DND-41 (cell line): ENCODE measurements around the gene TNRC6B.
"Not testable (repeated sequence)": the region's sequence is repeated elsewhere in the genome, so short reads cannot be mapped to it uniquely, and the experiment has no call there.

Experiments
- ATAC-seq: fragments of 200-7000 bp; cut with Tn5 transposase; 3 replicates; pipeline ENCODE4 v1.9.1; 2021; ENCODE audit warnings: low read depth; ENCODE audit not compliant: insufficient read depth
- DNase-seq: peaks from one replicate; pipeline ENCODE4 v3.0.0-alpha.2; 2020
- H2AFZ ChIP-seq: 2 replicates; pipeline ENCODE4 v1.6.0; 2012; ENCODE audit warnings: low read depth, low read length
- H3K27ac ChIP-seq: 2 replicates; pipeline ENCODE4 v1.5.1; 2012; ENCODE audit warnings: low read length, inconsistent platforms
- H3K27me3 ChIP-seq: fragments of 200-600 bp; sonication (generic); 2 replicates; pipeline ENCODE4 v1.6.0; 2012; ENCODE audit warnings: low read length, mild to moderate bottlenecking, inconsistent platforms; ENCODE audit not compliant: insufficient read depth, poor library complexity
- H3K36me3 ChIP-seq: 2 replicates; pipeline ENCODE4 v1.5.1; 2012; ENCODE audit warnings: low read length, inconsistent platforms; ENCODE audit not compliant: insufficient read depth
- H3K4me1 ChIP-seq: 2 replicates; pipeline ENCODE4 v1.5.1; 2012; ENCODE audit warnings: mild to moderate bottlenecking, low read length; ENCODE audit not compliant: insufficient read depth
- H3K4me2 ChIP-seq: 2 replicates; pipeline ENCODE4 v1.6.0; 2012; ENCODE audit warnings: mild to moderate bottlenecking, moderate library complexity, low read length, inconsistent platforms; ENCODE audit not compliant: insufficient read depth
- H3K4me3 ChIP-seq, 2 experiments: fragments of 200-600 bp in 1 of 2; shearing (Covaris generic) in 1 of 2; 2 replicates each; pipeline ENCODE4 v1.5.1; 2012 to 2016; ENCODE audit warnings: inconsistent platforms in 2 of 2, low read length in 2 of 2, mild to moderate bottlenecking in 2 of 2, low read depth in 1 of 2, moderate library complexity in 1 of 2
- H3K79me2 ChIP-seq: 2 replicates; pipeline ENCODE4 v1.6.0; 2012; ENCODE audit warnings: low read length, inconsistent platforms; ENCODE audit not compliant: insufficient read depth
- H3K9ac ChIP-seq: 2 replicates; pipeline ENCODE4 v1.6.0; 2012; ENCODE audit warnings: low read depth, mild to moderate bottlenecking, inconsistent platforms, low read length, moderate library complexity
- H3K9me3 ChIP-seq: 2 replicates; pipeline ENCODE4 v1.5.1; 2012; ENCODE audit warnings: low read length, moderate library complexity, mild to moderate bottlenecking, inconsistent platforms; ENCODE audit not compliant: insufficient read depth, severe bottlenecking
- H4K20me1 ChIP-seq: 2 replicates; pipeline ENCODE4 v1.6.0; 2012; ENCODE audit warnings: low read length; ENCODE audit not compliant: insufficient read depth
- EZH2 ChIP-seq: IDR thresholded peaks from 3 replicates; pipeline ENCODE4 v1.6.1; 2012; ENCODE audit warnings: borderline replicate concordance, low read depth, mild to moderate bottlenecking, moderate library complexity, low read length, inconsistent platforms; ENCODE audit not compliant: severe bottlenecking
- TF ChIP-seq, protein P1 (sequence below): IDR thresholded peaks from 2 replicates; pipeline ENCODE4 v1.5.1; 2012; ENCODE audit warnings: borderline replicate concordance, low read length, moderate library complexity, mild to moderate bottlenecking; ENCODE audit not compliant: poor library complexity, severe bottlenecking; ENCODE audit errors: extremely low read depth

Gene TNRC6B

DNA sequence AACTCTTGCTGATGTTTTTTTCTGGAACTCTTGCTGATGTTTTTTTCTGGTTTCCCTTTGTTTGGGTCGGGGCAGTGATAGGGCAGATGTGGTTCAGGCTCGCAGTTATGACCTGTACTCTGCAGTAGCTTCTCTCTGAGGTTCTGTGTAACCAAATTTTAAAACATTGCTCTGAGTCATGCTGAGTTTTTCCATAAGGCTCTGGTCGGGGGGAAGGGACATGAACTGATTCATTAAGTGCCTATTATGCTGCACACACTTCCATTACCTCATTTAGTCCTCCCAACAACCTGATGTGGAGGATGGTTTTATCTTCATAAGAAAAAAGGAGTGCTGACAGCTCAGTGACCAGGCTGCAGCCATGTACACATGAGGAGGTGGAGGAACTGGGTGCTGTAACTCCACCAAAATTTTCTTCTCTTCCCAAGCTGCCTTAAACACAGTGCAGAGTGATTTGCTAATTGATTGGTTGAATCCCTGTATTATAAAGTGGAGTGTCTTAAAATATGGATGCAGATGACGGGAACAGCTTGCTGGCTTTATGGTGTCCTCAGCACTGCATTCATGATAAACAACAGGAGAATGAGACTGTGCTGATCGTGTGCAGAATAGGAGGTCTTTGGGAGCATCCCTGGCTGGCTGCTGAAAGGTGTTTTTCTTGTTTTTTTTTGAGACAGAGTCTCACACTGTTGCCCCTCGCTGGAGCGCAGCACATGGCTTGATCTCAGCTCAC lies 19.1 kb downstream of the TNRC6B start:
- no peaks in the 10 kb centered on the region for H3K36me3 ChIP-seq
- no peak overlapping the region for H3K4me3 ChIP-seq
- DNase-seq (no peak), ATAC-seq (no peak)
- peaks cover 75% of the 10 kb centered on the region for H4K20me1 ChIP-seq
- H3K9ac ChIP-seq: no peak overlapping the region
- TF ChIP-seq EZH2: no peak
- TF ChIP-seq, protein P1, sequence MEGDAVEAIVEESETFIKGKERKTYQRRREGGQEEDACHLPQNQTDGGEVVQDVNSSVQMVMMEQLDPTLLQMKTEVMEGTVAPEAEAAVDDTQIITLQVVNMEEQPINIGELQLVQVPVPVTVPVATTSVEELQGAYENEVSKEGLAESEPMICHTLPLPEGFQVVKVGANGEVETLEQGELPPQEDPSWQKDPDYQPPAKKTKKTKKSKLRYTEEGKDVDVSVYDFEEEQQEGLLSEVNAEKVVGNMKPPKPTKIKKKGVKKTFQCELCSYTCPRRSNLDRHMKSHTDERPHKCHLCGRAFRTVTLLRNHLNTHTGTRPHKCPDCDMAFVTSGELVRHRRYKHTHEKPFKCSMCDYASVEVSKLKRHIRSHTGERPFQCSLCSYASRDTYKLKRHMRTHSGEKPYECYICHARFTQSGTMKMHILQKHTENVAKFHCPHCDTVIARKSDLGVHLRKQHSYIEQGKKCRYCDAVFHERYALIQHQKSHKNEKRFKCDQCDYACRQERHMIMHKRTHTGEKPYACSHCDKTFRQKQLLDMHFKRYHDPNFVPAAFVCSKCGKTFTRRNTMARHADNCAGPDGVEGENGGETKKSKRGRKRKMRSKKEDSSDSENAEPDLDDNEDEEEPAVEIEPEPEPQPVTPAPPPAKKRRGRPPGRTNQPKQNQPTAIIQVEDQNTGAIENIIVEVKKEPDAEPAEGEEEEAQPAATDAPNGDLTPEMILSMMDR: no peak
- H3K4me1 ChIP-seq: no peaks in the 10 kb centered on the region
- H3K9me3 ChIP-seq: no peaks in the 10 kb centered on the region
- peaks cover 98% of the 10 kb centered on the region for H3K79me2 ChIP-seq
- no peaks in the 10 kb centered on the region for H3K27me3 ChIP-seq
- H2AFZ ChIP-seq: no peak overlapping the region
- no peak overlapping the region for H3K27ac ChIP-seq
- no peak overlapping the region for H3K4me2 ChIP-seq

DNA sequence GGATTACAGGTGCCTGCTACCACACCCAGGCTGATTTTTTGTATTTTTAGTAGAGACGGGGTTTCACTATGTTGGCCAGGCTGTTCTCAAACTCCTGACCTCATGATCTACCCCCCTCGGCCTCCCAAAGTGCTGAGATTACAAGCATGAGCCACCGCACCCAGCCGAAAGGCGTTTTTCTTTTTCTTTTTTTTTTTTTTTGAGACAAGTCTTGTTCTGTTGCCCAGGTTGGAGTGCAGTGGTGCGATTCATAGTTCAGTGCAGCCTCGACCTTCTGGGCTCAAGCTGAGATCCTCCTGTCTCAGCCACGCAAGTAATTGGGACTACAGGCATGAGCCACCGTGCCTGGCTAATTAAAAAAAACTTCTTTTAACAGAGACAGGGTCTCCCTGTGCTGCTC lies 19.7 kb downstream of the TNRC6B start:
- not testable (repeated sequence) for DNase-seq, H3K4me2 ChIP-seq, H3K9ac ChIP-seq, H2AFZ ChIP-seq, H3K27ac ChIP-seq, H3K4me1 ChIP-seq, ATAC-seq, H3K4me3 ChIP-seq, H3K36me3 ChIP-seq, H3K27me3 ChIP-seq, H3K9me3 ChIP-seq
- Histone ChIP-seq H4K20me1 (peaks cover 73% of the 10 kb centered on the region), H3K79me2 (peaks cover 98% of the 10 kb centered on the region)

DNA sequence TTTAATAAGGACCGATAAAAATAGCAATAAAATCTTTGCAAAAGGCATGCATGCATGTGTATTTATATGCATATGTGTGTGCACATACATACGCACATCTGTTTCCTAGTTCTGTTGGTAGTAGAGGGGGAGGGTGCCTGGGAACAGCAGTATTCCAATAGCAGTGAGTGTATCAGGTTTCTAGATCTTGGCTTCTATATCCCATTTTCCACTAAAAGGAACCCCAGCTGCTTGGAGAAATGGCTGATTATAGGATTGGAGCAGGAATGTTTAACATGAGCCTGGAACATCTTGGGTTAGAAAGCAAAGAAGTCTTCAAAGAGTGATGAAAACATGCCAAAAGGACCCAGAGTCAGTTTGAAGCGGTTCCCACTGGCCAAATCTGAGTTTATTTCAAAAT lies 21.0 kb downstream of the TNRC6B start:
- ATAC-seq: no peak
- no peak for TF ChIP-seq EZH2
- TF ChIP-seq, protein P1: no peak
- DNase-seq: no peak
- H3K27me3 ChIP-seq: no peaks in the 10 kb centered on the region
- no peak overlapping the region for H3K9ac ChIP-seq
- no peaks in the 10 kb centered on the region for H3K36me3 ChIP-seq
- no peak overlapping the region for H3K27ac ChIP-seq
- no peak overlapping the region for H3K4me2 ChIP-seq
- no peaks in the 10 kb centered on the region for H3K9me3 ChIP-seq
- H4K20me1 ChIP-seq: peaks cover 71% of the 10 kb centered on the region
- peaks cover 98% of the 10 kb centered on the region for H3K79me2 ChIP-seq
- H2AFZ ChIP-seq: no peak overlapping the region
- H3K4me1 ChIP-seq: peaks cover 14% of the 10 kb centered on the region
- no peak overlapping the region for H3K4me3 ChIP-seq

DNA sequence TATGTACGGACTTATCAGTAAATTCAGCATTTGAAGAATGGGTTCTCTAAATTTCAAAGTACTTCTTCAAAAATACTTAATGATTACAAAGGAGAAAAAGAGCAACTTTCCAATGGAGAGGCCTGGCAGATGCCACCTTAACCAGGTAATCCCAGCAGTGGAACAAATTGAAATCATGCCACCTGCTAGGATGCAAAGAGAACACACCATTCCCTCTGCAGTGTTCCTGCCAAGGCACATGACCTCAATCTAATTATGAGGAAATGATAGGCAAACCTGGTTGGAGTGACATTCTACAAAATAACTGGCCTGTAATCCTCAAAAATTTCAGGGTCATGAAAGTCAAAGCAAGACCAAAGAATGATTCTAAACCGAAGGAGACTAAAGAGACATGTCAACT lies 21.5 kb downstream of the TNRC6B start:
- H4K20me1 ChIP-seq: peaks cover 68% of the 10 kb centered on the region
- H3K4me2 ChIP-seq: no peak overlapping the region
- H3K79me2 ChIP-seq: peaks cover 98% of the 10 kb centered on the region

More for the DNA sequence above, 21.5 kb downstream of the TNRC6B start:
- Histone ChIP-seq H3K4me3 (no peak overlapping the region), H3K27me3 (no peaks in the 10 kb centered on the region), H3K36me3 (no peaks in the 10 kb centered on the region), H2AFZ (no peak overlapping the region), H3K4me1 (peaks cover 14% of the 10 kb centered on the region), H3K9ac (no peak overlapping the region), H3K27ac (no peak overlapping the region), H3K9me3 (no peaks in the 10 kb centered on the region)
- TF ChIP-seq, protein P1: no peak
- no peak for TF ChIP-seq EZH2
- no peak for DNase-seq
- ATAC-seq: no peak
